H9 (cell line): Measurements from ENCODE around the gene EVPL. TPM values are rescaled to one million over a fixed set of nuclear protein-coding genes. Genes with fewer than 3 reads are reported as not detected.
A peak's percentile ranks its signal among the peaks of the same experiment; 100 is the strongest.

Source experiments
- DNase-seq: peaks from one replicate; pipeline ENCODE4 v3.0.0-alpha.2; 2017
- H2AFZ ChIP-seq: one replicate; pipeline ENCODE4 v1.6.1; 2013; ENCODE audit warnings: mild to moderate bottlenecking, low read length, control low read depth, moderate library complexity
- H2AK5ac ChIP-seq: 2 replicates; pipeline ENCODE4 v1.6.1; 2013; ENCODE audit warnings: low read length, control low read depth, mixed read lengths; ENCODE audit not compliant: insufficient read length
- H2BK120ac ChIP-seq: one replicate; pipeline ENCODE4 v1.6.1; 2013; ENCODE audit warnings: low read depth, mild to moderate bottlenecking, low read length, control low read depth, inconsistent platforms; ENCODE audit not compliant: poor library complexity, severe bottlenecking
- H2BK12ac ChIP-seq: 2 replicates; pipeline ENCODE4 v1.6.1; 2013; ENCODE audit warnings: low read length, control low read depth, mixed read lengths, low read depth; ENCODE audit not compliant: insufficient read length
- H2BK15ac ChIP-seq: 2 replicates; pipeline ENCODE4 v1.6.1; 2013; ENCODE audit warnings: low read depth, low read length, control low read depth
- H2BK20ac ChIP-seq: one replicate; pipeline ENCODE4 v1.6.1; 2013; ENCODE audit warnings: low read depth, mild to moderate bottlenecking, low read length, control low read depth, inconsistent platforms; ENCODE audit not compliant: poor library complexity, severe bottlenecking
- H2BK5ac ChIP-seq: 2 replicates; pipeline ENCODE4 v1.6.1; 2013; ENCODE audit warnings: low read length, control low read depth, mixed read lengths; ENCODE audit not compliant: insufficient read length
- H3K14ac ChIP-seq: 2 replicates; pipeline ENCODE4 v1.6.1; 2013; ENCODE audit warnings: low read length, control low read depth; ENCODE audit not compliant: insufficient read depth
- H3K18ac ChIP-seq: 2 replicates; pipeline ENCODE4 v1.6.1; 2013; ENCODE audit warnings: low read depth, mild to moderate bottlenecking, mixed read lengths, low read length, control low read depth; ENCODE audit not compliant: insufficient read length
- H3K23ac ChIP-seq: 2 replicates; pipeline ENCODE4 v1.6.1; 2013; ENCODE audit warnings: low read length, control low read depth, mixed read lengths, low read depth; ENCODE audit not compliant: insufficient read length
- H3K23me2 ChIP-seq: 2 replicates; pipeline ENCODE4 v1.6.1; 2013; ENCODE audit warnings: low read depth, mild to moderate bottlenecking, mixed read lengths, low read length, control low read depth; ENCODE audit not compliant: insufficient read length, poor library complexity, severe bottlenecking
- H3K27ac ChIP-seq: 2 replicates; pipeline ENCODE4 v1.5.1; 2013; ENCODE audit warnings: low read length, control low read depth, mixed read lengths, low read depth; ENCODE audit not compliant: insufficient read length
- H3K27me3 ChIP-seq: 2 replicates; pipeline ENCODE4 v1.6.1; 2013; ENCODE audit warnings: low read length, control low read depth, inconsistent platforms; ENCODE audit not compliant: insufficient read depth
- H3K4ac ChIP-seq: 2 replicates; pipeline ENCODE4 v1.6.1; 2013; ENCODE audit warnings: low read depth, mild to moderate bottlenecking, control low read depth, inconsistent platforms, low read length, moderate library complexity
- H3K4me1 ChIP-seq: 2 replicates; pipeline ENCODE4 v1.6.1; 2013; ENCODE audit warnings: low read length, control low read depth, inconsistent platforms; ENCODE audit not compliant: insufficient read depth
- H3K4me2 ChIP-seq: 2 replicates; pipeline ENCODE4 v1.6.1; 2013; ENCODE audit warnings: low read length, control low read depth, mixed read lengths; ENCODE audit not compliant: insufficient read length, insufficient read depth
- H3K56ac ChIP-seq: 2 replicates; pipeline ENCODE4 v1.6.1; 2013; ENCODE audit warnings: low read depth, mild to moderate bottlenecking, mixed read lengths, low read length, control low read depth; ENCODE audit not compliant: insufficient read length
- H3K79me1 ChIP-seq: 2 replicates; pipeline ENCODE4 v1.6.1; 2013; ENCODE audit warnings: low read depth, mild to moderate bottlenecking, moderate library complexity, low read length, control low read depth, inconsistent platforms; ENCODE audit not compliant: insufficient read depth, poor library complexity, severe bottlenecking
- H3K79me2 ChIP-seq: 2 replicates; pipeline ENCODE4 v1.6.1; 2013; ENCODE audit warnings: low read length, control low read depth, inconsistent platforms; ENCODE audit not compliant: insufficient read depth
- H3K9ac ChIP-seq: 2 replicates; pipeline ENCODE4 v1.6.1; 2013; ENCODE audit warnings: low read length, control low read depth, mixed read lengths; ENCODE audit not compliant: insufficient read length; ENCODE audit errors: extremely low read depth
- H3K9me3 ChIP-seq: one replicate; pipeline ENCODE4 v1.6.1; 2013; ENCODE audit warnings: low read depth, low read length, inconsistent platforms; ENCODE audit not compliant: control insufficient read depth
- H3T11ph ChIP-seq: one replicate; pipeline ENCODE4 v1.6.1; 2013; ENCODE audit warnings: mild to moderate bottlenecking, low read length, control low read depth, inconsistent platforms
- H4K20me1 ChIP-seq: one replicate; pipeline ENCODE4 v1.6.1; 2013; ENCODE audit not compliant: control insufficient read depth, insufficient read length, insufficient read depth
- H4K5ac ChIP-seq: 2 replicates; pipeline ENCODE4 v1.6.1; 2013; ENCODE audit warnings: low read depth, mild to moderate bottlenecking, mixed read lengths, low read length, control low read depth; ENCODE audit not compliant: insufficient read length
- H4K8ac ChIP-seq: replicated peaks from 2 replicates; pipeline ENCODE4 v1.6.1; 2013; ENCODE audit warnings: low read length, control low read depth, mixed read lengths, low read depth; ENCODE audit not compliant: insufficient read length
- H4K91ac ChIP-seq: 2 replicates; pipeline ENCODE4 v1.6.1; 2013; ENCODE audit warnings: low read depth, mild to moderate bottlenecking, moderate library complexity, mixed read lengths, low read length, control low read depth; ENCODE audit not compliant: insufficient read length
- H3K27ac Mint-ChIP-seq, 3 experiments: 2 replicates in 2 of 3; 3 replicates in 1 of 3; pipeline ENCODE4 v1.8.0; 2020 to 2021; ENCODE audit warnings: mixed read lengths in 3 of 3, mild to moderate bottlenecking in 1 of 3, moderate library complexity in 1 of 3
- H3K27me3 Mint-ChIP-seq: 2 replicates; pipeline ENCODE4 v1.8.0; 2021; ENCODE audit warnings: low read depth, mild to moderate bottlenecking, moderate library complexity, mixed read lengths
- H3K36me3 Mint-ChIP-seq, 3 experiments: 2 replicates in 2 of 3; 3 replicates in 1 of 3; pipeline ENCODE4 v1.8.0; 2020 to 2021; ENCODE audit warnings: low read depth in 3 of 3, mixed read lengths in 3 of 3; ENCODE audit not compliant: insufficient read depth in 1 of 3
- H3K4me1 Mint-ChIP-seq, 2 experiments: 2 replicates each; pipeline ENCODE4 v1.8.0; 2020; ENCODE audit warnings: mixed read lengths in 2 of 2
- H3K4me3 Mint-ChIP-seq, 2 experiments: 2 replicates in 1 of 2; 3 replicates in 1 of 2; pipeline ENCODE4 v1.8.0; 2020 to 2021; ENCODE audit warnings: mild to moderate bottlenecking in 2 of 2, mixed read lengths in 2 of 2, moderate library complexity in 1 of 2
- H3K9me3 Mint-ChIP-seq, 2 experiments: 2 replicates in 1 of 2; 3 replicates in 1 of 2; pipeline ENCODE4 v1.8.0; 2020; ENCODE audit warnings: mild to moderate bottlenecking in 2 of 2, mixed read lengths in 2 of 2, moderate library complexity in 1 of 2
- CTCF ChIP-seq: fragments of 200-600 bp; sonication (generic); conservative IDR thresholded peaks from 3 replicates; pipeline ENCODE4 v1.8.0; 2021; ENCODE audit warnings: antibody characterized with exemption, mild to moderate bottlenecking
- WGBS: extraction: QIAGEN DNeasy Blood & Tissue Kit; methylation state at CpG from one replicate; pipeline ENCODE4 v1.1.7; 2013; ENCODE audit warnings: missing lambda C conversion rate, low lambda C conversion rate, mixed read lengths; ENCODE audit not compliant: insufficient read length; ENCODE audit errors: extremely low coverage; 5-methylcytosine and 5-hydroxymethylcytosine counted together
- total RNA-seq: library from RNA; stranded (reverse); gene quantifications from 2 replicates; pipeline ENCODE4 v1.2.1, GENCODE V29; 2021

Gene EVPL
- total RNA-seq, 1 experiment from 2014 or later: 0.48 TPM

GRCh38 chr17:76049836-76050537 is 22.9 kb upstream of the EVPL start:
- DNase-seq: no peak
- Histone ChIP-seq H3K18ac (no peak overlapping the region), H3K56ac (no peak overlapping the region), H3K27me3 (no peaks in the 10 kb centered on the region), H3K9me3 (no peaks in the 10 kb centered on the region), H3K4me1 (no peaks in the 10 kb centered on the region), H3K79me1 (no peaks in the 10 kb centered on the region), H2BK12ac (no peak overlapping the region), H2BK5ac (no peak overlapping the region), H3K14ac (no peak overlapping the region), H2BK20ac (no peak overlapping the region), H2BK15ac (no peak overlapping the region), H3K23ac (no peak overlapping the region), H4K20me1 (no peaks in the 10 kb centered on the region), H3K9ac (no peak overlapping the region), H4K8ac (no peak overlapping the region), H2BK120ac (no peak overlapping the region), H2AK5ac (no peak overlapping the region), H3K79me2 (no peaks in the 10 kb centered on the region), H3K23me2 (no peaks in the 10 kb centered on the region), H3K4ac (no peak overlapping the region), H4K5ac (no peak overlapping the region), H2AFZ (no peak overlapping the region), H3K27ac (no peak overlapping the region), H3T11ph (no peak overlapping the region), H3K4me2 (no peak overlapping the region), H4K91ac (no peak overlapping the region)
- no peak for TF ChIP-seq CTCF
- Mint-ChIP-seq H3K27me3 (no peaks in the 10 kb centered on the region), H3K4me3 (no peak overlapping the region), H3K36me3 (peaks cover 42 to 78% (median 73%) of the 10 kb centered on the region in 3 experiments; a peak in 6 of 7 replicates), H3K4me1 (peaks cover 3 to 15% of the 10 kb centered on the region in 2 experiments), H3K27ac (peak overlapping the region in 1 of 3 experiments; percentile 6; a peak in 1 of 7 replicates), H3K9me3 (no peaks in the 10 kb centered on the region)
- WGBS: no CpG with 5 or more reads among the region's 15 CpGs
